Peyer's patch (tissue), 4 donors: Measurements from ENCODE around the gene OLA1. TPM values are rescaled to one million over a fixed set of nuclear protein-coding genes. Genes with fewer than 3 reads are reported as not detected.

Source experiments
- DNase-seq, 3 donors: peaks; one replicate each; pipeline ENCODE4 v3.0.0-alpha.2; 2017 to 2019
- H3K27ac ChIP-seq, 4 donors: fragments of 200-600 bp; sonication (generic); one replicate each; pipeline ENCODE4 v1.5.1; 2016 to 2019
- H3K27me3 ChIP-seq, 2 donors: fragments of 200-600 bp; sonication (generic); one replicate each; pipeline ENCODE4 v1.5.1; 2019
- H3K36me3 ChIP-seq, 3 donors: fragments of 200-600 bp; sonication (generic); one replicate each; pipeline ENCODE4 v1.5.1; 2016 to 2019
- H3K4me1 ChIP-seq, 4 donors: fragments of 200-600 bp; sonication (generic); one replicate each; pipeline ENCODE4 v1.5.1; 2016 to 2019
- H3K4me3 ChIP-seq, 4 donors: fragments of 200-600 bp; sonication (generic); 1 replicate in 3 of 4; 2 replicates in 1 of 4; pipeline ENCODE4 v1.5.1; 2016 to 2019; ENCODE audit warnings: mild to moderate bottlenecking in 1 of 4
- H3K9me3 ChIP-seq, 4 donors: fragments of 200-600 bp; sonication (generic); one replicate each; pipeline ENCODE4 v1.5.1; 2016 to 2019; ENCODE audit warnings: mild to moderate bottlenecking in 1 of 4
- POLR2A ChIP-seq, 2 donors: fragments of 450-650 bp; IDR thresholded peaks; one replicate each; pipeline ENCODE4 v1.5.1; 2017; ENCODE audit warnings: antibody characterized with exemption in 2 of 2, mild to moderate bottlenecking in 2 of 2, moderate library complexity in 2 of 2
- small RNA-seq, 2 donors: library from RNA; depleted of rRNA; stranded (forward); fragments of <200 nt; gene quantifications; one replicate each; pipeline ENCODE3, GENCODE V24; 2016
- total RNA-seq, 4 donors: library from RNA; depleted of rRNA; stranded (reverse); fragments of >200 nt; gene quantifications; one replicate each; pipeline ENCODE4 v1.1.0, GENCODE V29; 2016
- TF ChIP-seq, protein P1 (sequence below), 6 experiments: fragments of 450-650 bp in 4 of 6; fragments of 200-600 bp in 2 of 6; sonication (generic) in 1 of 6; IDR thresholded peaks; one replicate each; pipeline ENCODE4 v1.5.1; 2017 to 2019; ENCODE audit warnings: antibody characterized with exemption in 6 of 6, mild to moderate bottlenecking in 3 of 6, moderate library complexity in 1 of 6

OLA1 gene
- total RNA-seq, 4 donors from 2014 or later, result 34.0 to 52.8 (median 35.5) TPM

- Histone ChIP-seq H3K9me3 (no peaks in the 10 kb centered on the region), H3K27me3 (no peaks in the 10 kb centered on the region), H3K4me3 (no peak overlapping the region), H3K27ac (peak overlapping the region; percentile 58 to 81 (median 69)), H3K36me3 (no peaks in the 10 kb centered on the region), H3K4me1 (peaks cover 0 to 16% (median 1%) of the 10 kb centered on the region in 4 donors)
- peak; percentile 29 to 77 (median 51) for DNase-seq
- TF ChIP-seq, protein P1, sequence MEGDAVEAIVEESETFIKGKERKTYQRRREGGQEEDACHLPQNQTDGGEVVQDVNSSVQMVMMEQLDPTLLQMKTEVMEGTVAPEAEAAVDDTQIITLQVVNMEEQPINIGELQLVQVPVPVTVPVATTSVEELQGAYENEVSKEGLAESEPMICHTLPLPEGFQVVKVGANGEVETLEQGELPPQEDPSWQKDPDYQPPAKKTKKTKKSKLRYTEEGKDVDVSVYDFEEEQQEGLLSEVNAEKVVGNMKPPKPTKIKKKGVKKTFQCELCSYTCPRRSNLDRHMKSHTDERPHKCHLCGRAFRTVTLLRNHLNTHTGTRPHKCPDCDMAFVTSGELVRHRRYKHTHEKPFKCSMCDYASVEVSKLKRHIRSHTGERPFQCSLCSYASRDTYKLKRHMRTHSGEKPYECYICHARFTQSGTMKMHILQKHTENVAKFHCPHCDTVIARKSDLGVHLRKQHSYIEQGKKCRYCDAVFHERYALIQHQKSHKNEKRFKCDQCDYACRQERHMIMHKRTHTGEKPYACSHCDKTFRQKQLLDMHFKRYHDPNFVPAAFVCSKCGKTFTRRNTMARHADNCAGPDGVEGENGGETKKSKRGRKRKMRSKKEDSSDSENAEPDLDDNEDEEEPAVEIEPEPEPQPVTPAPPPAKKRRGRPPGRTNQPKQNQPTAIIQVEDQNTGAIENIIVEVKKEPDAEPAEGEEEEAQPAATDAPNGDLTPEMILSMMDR (IDR thresholded peaks at IDR 0.05), result no peak
- no peak for TF ChIP-seq POLR2A (IDR thresholded peaks at IDR 0.05)
Observed at GRCh38 chr2:174024524-174025270, 223.6 kb downstream of the OLA1 start.

DNA sequence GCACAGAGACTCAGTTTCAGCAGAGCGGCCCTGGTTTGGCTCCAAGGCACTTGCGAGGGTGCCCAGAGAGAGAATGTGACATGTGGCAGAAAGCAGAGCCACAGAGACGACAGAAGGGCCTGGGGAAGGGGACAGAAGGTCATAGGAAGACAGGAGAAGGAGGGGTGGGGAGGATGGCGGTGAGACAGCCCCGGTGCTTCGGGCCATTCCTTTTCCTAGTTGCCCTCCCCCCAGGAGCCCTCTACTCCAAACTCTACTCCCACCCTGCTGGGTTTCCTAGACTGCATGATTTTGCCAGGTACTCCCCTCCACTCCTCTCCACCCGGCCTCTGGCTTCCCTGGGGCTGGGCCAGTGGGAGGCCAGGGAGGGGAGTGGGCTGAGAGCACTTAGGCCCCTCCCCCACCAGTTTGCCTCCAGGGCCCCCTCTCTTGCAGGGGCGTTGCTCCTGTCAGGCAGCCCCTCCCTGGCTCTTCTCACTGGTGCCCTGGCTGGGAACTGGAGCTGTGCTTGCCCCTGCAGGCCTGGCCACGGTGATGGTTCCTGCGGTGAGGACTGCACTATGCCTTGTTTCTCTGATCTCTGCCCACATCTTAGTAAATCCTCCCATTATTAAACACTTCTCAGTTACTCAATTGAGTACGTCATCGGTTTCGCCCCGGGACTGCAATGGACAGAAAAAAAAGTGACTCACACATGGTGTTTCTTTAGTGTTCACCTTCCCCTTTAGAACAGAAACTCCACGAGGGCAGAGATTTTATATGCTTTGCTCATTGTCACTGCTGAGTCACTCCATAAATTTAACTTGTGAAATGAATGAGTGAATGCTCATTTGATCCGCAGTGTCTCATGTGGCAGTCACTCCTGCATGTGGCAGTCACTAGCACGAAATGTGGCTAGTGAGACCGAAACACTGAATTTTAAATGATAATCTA lies 224.5 kb downstream of the OLA1 start:
- peak overlapping the region; percentile 57 to 81 (median 66) for H3K27ac ChIP-seq
- no peak overlapping the region for H3K4me3 ChIP-seq
- no peak for TF ChIP-seq POLR2A (IDR thresholded peaks at IDR 0.05)
- TF ChIP-seq, protein P1 (IDR thresholded peaks at IDR 0.05), result no peak
- H3K36me3 ChIP-seq, result no peaks in the 10 kb centered on the region
- peaks cover 0 to 16% (median 1%) of the 10 kb centered on the region in 4 donors for H3K4me1 ChIP-seq
- H3K9me3 ChIP-seq, result no peaks in the 10 kb centered on the region
- peak in 1 of 3 donors; percentile 64 for DNase-seq
- no peaks in the 10 kb centered on the region for H3K27me3 ChIP-seq

Small RNA genes lying within 50 kb of the gene (small RNA-seq; reads per million reads assigned to genes)
- 0 reads per million in 2 donors for gene RF00019

Other genes with a start within 250 kb of the OLA1 start
- gene SP9, start 86.4 kb upstream of the OLA1 start, total RNA-seq, result not detected
- gene SCRN3, start 147.2 kb upstream of the OLA1 start, total RNA-seq, result 10 to 100 TPM; 26.4 to 40.9 (median 29.8) TPM
- 10 to 100 TPM in 1 of 4 donors, 1 to 10 TPM in 3; 1.8 to 48.7 (median 3.2) TPM for gene GPR155, start 238.5 kb upstream of the OLA1 start, total RNA-seq